ENCODE measurements around the gene MED6. TPM values are rescaled to one million over a fixed set of nuclear protein-coding genes. Genes with fewer than 3 reads are reported as not detected.

The MED6 gene
- total RNA-seq, 1 experiment from 2014 or later, result 49.9 TPM

- H3K4me3 ChIP-seq (ENCODE audit: low read length), result no peak overlapping the region
- H3K79me2 ChIP-seq (ENCODE audit: low read length), result peaks cover 74% of the 10 kb centered on the region
- peaks cover 17% of the 10 kb centered on the region; the same call in 1 of the 2 replicates for H4K20me1 ChIP-seq (ENCODE audit: insufficient read depth, low read depth, low read length)
- no peaks in the 10 kb centered on the region for H3K9me2 ChIP-seq (replicated peaks; ENCODE audit: insufficient read depth, low read length)
- H3K9ac ChIP-seq (ENCODE audit: low read length), result no peak overlapping the region
- DNase-seq, result no peak
- H3K27ac ChIP-seq (ENCODE audit: low read length), result no peak overlapping the region
- no peaks in the 10 kb centered on the region for H3K9me3 ChIP-seq (ENCODE audit: low read length)
- H3K27me3 ChIP-seq (ENCODE audit: low read length), result no peaks in the 10 kb centered on the region
- peaks cover 9% of the 10 kb centered on the region for H3K4me1 ChIP-seq (ENCODE audit: low read length)
- no peak overlapping the region for H3K4me2 ChIP-seq (ENCODE audit: low read depth, low read length, poor library complexity, severe bottlenecking)
- H3K36me3 ChIP-seq (ENCODE audit: insufficient read depth, low read length), result peaks cover 70% of the 10 kb centered on the region
- no peak overlapping the region for H2AFZ ChIP-seq (ENCODE audit: low read length)
Observed at GRCh38 chr14:70594461-70594860, 6.0 kb downstream of the MED6 start.

GRCh38 chr14:70585231-70585630 is 15.2 kb downstream of the MED6 start:
- Histone ChIP-seq H3K27ac (ENCODE audit: low read length) (no peak overlapping the region), H2AFZ (ENCODE audit: low read length) (no peak overlapping the region), H3K79me2 (ENCODE audit: low read length) (peaks cover 20% of the 10 kb centered on the region), H3K4me1 (ENCODE audit: low read length) (no peaks in the 10 kb centered on the region), H4K20me1 (ENCODE audit: insufficient read depth, low read depth, low read length) (no peaks in the 10 kb centered on the region), H3K36me3 (ENCODE audit: insufficient read depth, low read length) (peaks cover 65% of the 10 kb centered on the region), H3K4me2 (ENCODE audit: low read depth, low read length, poor library complexity, severe bottlenecking) (no peak overlapping the region), H3K9me2 (replicated peaks; ENCODE audit: insufficient read depth, low read length) (no peaks in the 10 kb centered on the region), H3K27me3 (ENCODE audit: low read length) (no peaks in the 10 kb centered on the region), H3K9ac (ENCODE audit: low read length) (no peak overlapping the region), H3K4me3 (ENCODE audit: low read length) (no peak overlapping the region), H3K9me3 (ENCODE audit: low read length) (no peaks in the 10 kb centered on the region)
- no peak for DNase-seq

GRCh38 chr14:70576891-70577290 is 23.6 kb downstream of the MED6 start:
- Histone ChIP-seq H3K4me3 (ENCODE audit: low read length) (no peak overlapping the region), H4K20me1 (ENCODE audit: insufficient read depth, low read depth, low read length) (no peaks in the 10 kb centered on the region), H3K27ac (ENCODE audit: low read length) (no peak overlapping the region), H3K79me2 (ENCODE audit: low read length) (peaks cover 23% of the 10 kb centered on the region), H3K27me3 (ENCODE audit: low read length) (no peaks in the 10 kb centered on the region), H2AFZ (ENCODE audit: low read length) (no peak overlapping the region), H3K4me2 (ENCODE audit: low read depth, low read length, poor library complexity, severe bottlenecking) (no peak overlapping the region), H3K9me2 (replicated peaks; ENCODE audit: insufficient read depth, low read length) (no peaks in the 10 kb centered on the region), H3K9me3 (ENCODE audit: low read length) (peaks cover 5% of the 10 kb centered on the region; the same call in 1 of the 2 replicates), H3K9ac (ENCODE audit: low read length) (no peak overlapping the region), H3K36me3 (ENCODE audit: insufficient read depth, low read length) (peaks cover 41% of the 10 kb centered on the region), H3K4me1 (ENCODE audit: low read length) (no peaks in the 10 kb centered on the region)
- no peak for DNase-seq

- Histone ChIP-seq H3K79me2 (ENCODE audit: low read length) (peaks cover 52% of the 10 kb centered on the region), H4K20me1 (ENCODE audit: insufficient read depth, low read depth, low read length) (no peaks in the 10 kb centered on the region), H3K9ac (ENCODE audit: low read length) (no peak overlapping the region), H3K36me3 (ENCODE audit: insufficient read depth, low read length) (peaks cover 18% of the 10 kb centered on the region; the same call in 1 of the 2 replicates), H3K27ac (ENCODE audit: low read length) (no peak overlapping the region), H3K4me2 (ENCODE audit: low read depth, low read length, poor library complexity, severe bottlenecking) (no peak overlapping the region), H3K27me3 (ENCODE audit: low read length) (no peaks in the 10 kb centered on the region), H3K9me3 (ENCODE audit: low read length) (peaks cover 5% of the 10 kb centered on the region; the same call in 1 of the 2 replicates), H3K9me2 (replicated peaks; ENCODE audit: insufficient read depth, low read length) (no peaks in the 10 kb centered on the region), H3K4me3 (ENCODE audit: low read length) (no peak overlapping the region), H2AFZ (ENCODE audit: low read length) (no peak overlapping the region), H3K4me1 (ENCODE audit: low read length) (no peaks in the 10 kb centered on the region)
- no peak for DNase-seq
Observed at GRCh38 chr14:70573050-70573449, 27.4 kb downstream of the MED6 start.

GRCh38 chr14:70571139-70571538 is 29.3 kb downstream of the MED6 start:
- peaks cover 55% of the 10 kb centered on the region for H3K79me2 ChIP-seq (ENCODE audit: low read length)
- no peaks in the 10 kb centered on the region for H3K9me2 ChIP-seq (replicated peaks; ENCODE audit: insufficient read depth, low read length)
- no peak for DNase-seq
- no peak overlapping the region for H3K4me3 ChIP-seq (ENCODE audit: low read length)
- no peak overlapping the region for H3K9ac ChIP-seq (ENCODE audit: low read length)
- no peaks in the 10 kb centered on the region for H4K20me1 ChIP-seq (ENCODE audit: insufficient read depth, low read depth, low read length)
- H3K27ac ChIP-seq (ENCODE audit: low read length), result no peak overlapping the region
- H3K27me3 ChIP-seq (ENCODE audit: low read length), result no peaks in the 10 kb centered on the region
- H3K36me3 ChIP-seq (ENCODE audit: insufficient read depth, low read length), result peaks cover 32% of the 10 kb centered on the region
- no peak overlapping the region for H2AFZ ChIP-seq (ENCODE audit: low read length)
- H3K9me3 ChIP-seq (ENCODE audit: low read length), result peaks cover 8% of the 10 kb centered on the region
- no peak overlapping the region for H3K4me2 ChIP-seq (ENCODE audit: low read depth, low read length, poor library complexity, severe bottlenecking)
- H3K4me1 ChIP-seq (ENCODE audit: low read length), result no peaks in the 10 kb centered on the region

GRCh38 chr14:70567791-70568190 is 32.7 kb downstream of the MED6 start:
- Histone ChIP-seq H3K79me2 (ENCODE audit: low read length) (peaks cover 46% of the 10 kb centered on the region), H3K4me2 (ENCODE audit: low read depth, low read length, poor library complexity, severe bottlenecking) (no peak overlapping the region), H3K9ac (ENCODE audit: low read length) (no peak overlapping the region), H3K27ac (ENCODE audit: low read length) (no peak overlapping the region), H4K20me1 (ENCODE audit: insufficient read depth, low read depth, low read length) (no peaks in the 10 kb centered on the region), H2AFZ (ENCODE audit: low read length) (no peak overlapping the region), H3K27me3 (ENCODE audit: low read length) (no peaks in the 10 kb centered on the region), H3K4me3 (ENCODE audit: low read length) (no peak overlapping the region), H3K9me2 (replicated peaks; ENCODE audit: insufficient read depth, low read length) (no peaks in the 10 kb centered on the region), H3K9me3 (ENCODE audit: low read length) (peaks cover 8% of the 10 kb centered on the region), H3K36me3 (ENCODE audit: insufficient read depth, low read length) (peaks cover 45% of the 10 kb centered on the region), H3K4me1 (ENCODE audit: low read length) (no peaks in the 10 kb centered on the region)
- DNase-seq, result peak; percentile 84

- Histone ChIP-seq H3K4me1 (ENCODE audit: low read length) (no peaks in the 10 kb centered on the region), H3K27me3 (ENCODE audit: low read length) (no peaks in the 10 kb centered on the region), H2AFZ (ENCODE audit: low read length) (no peak overlapping the region), H3K27ac (ENCODE audit: low read length) (no peak overlapping the region), H3K9me2 (replicated peaks; ENCODE audit: insufficient read depth, low read length) (no peaks in the 10 kb centered on the region), H3K9ac (ENCODE audit: low read length) (no peak overlapping the region), H3K36me3 (ENCODE audit: insufficient read depth, low read length) (peaks cover 55% of the 10 kb centered on the region), H4K20me1 (ENCODE audit: insufficient read depth, low read depth, low read length) (no peaks in the 10 kb centered on the region), H3K4me2 (ENCODE audit: low read depth, low read length, poor library complexity, severe bottlenecking) (no peak overlapping the region), H3K4me3 (ENCODE audit: low read length) (no peak overlapping the region), H3K79me2 (ENCODE audit: low read length) (peaks cover 12% of the 10 kb centered on the region; the same call in 1 of the 2 replicates), H3K9me3 (ENCODE audit: low read length) (peaks cover 14% of the 10 kb centered on the region)
- no peak for DNase-seq
Observed at GRCh38 chr14:70563869-70564268, 36.6 kb downstream of the MED6 start.

- Histone ChIP-seq H4K20me1 (ENCODE audit: insufficient read depth, low read depth, low read length) (no peaks in the 10 kb centered on the region), H3K4me3 (ENCODE audit: low read length) (no peak overlapping the region), H3K9me3 (ENCODE audit: low read length) (peaks cover 14% of the 10 kb centered on the region), H3K79me2 (ENCODE audit: low read length) (peaks cover 8% of the 10 kb centered on the region; the same call in 1 of the 2 replicates), H3K9me2 (replicated peaks; ENCODE audit: insufficient read depth, low read length) (no peaks in the 10 kb centered on the region), H2AFZ (ENCODE audit: low read length) (no peak overlapping the region), H3K4me2 (ENCODE audit: low read depth, low read length, poor library complexity, severe bottlenecking) (no peak overlapping the region), H3K9ac (ENCODE audit: low read length) (no peak overlapping the region), H3K27me3 (ENCODE audit: low read length) (no peaks in the 10 kb centered on the region), H3K27ac (ENCODE audit: low read length) (no peak overlapping the region), H3K4me1 (ENCODE audit: low read length) (no peaks in the 10 kb centered on the region), H3K36me3 (ENCODE audit: insufficient read depth, low read length) (peaks cover 55% of the 10 kb centered on the region)
- DNase-seq, result no peak
Observed at GRCh38 chr14:70563417-70563816, 37.0 kb downstream of the MED6 start.

GRCh38 chr14:70558356-70558755 is 42.1 kb downstream of the MED6 start:
- no peaks in the 10 kb centered on the region for H3K79me2 ChIP-seq (ENCODE audit: low read length)
- H3K9me2 ChIP-seq (replicated peaks; ENCODE audit: insufficient read depth, low read length), result no peaks in the 10 kb centered on the region
- no peak overlapping the region for H3K4me3 ChIP-seq (ENCODE audit: low read length)
- H3K4me1 ChIP-seq (ENCODE audit: low read length), result no peaks in the 10 kb centered on the region
- H4K20me1 ChIP-seq (ENCODE audit: insufficient read depth, low read depth, low read length), result no peaks in the 10 kb centered on the region
- H3K27ac ChIP-seq (ENCODE audit: low read length), result no peak overlapping the region
- H3K9ac ChIP-seq (ENCODE audit: low read length), result no peak overlapping the region
- H3K4me2 ChIP-seq (ENCODE audit: low read depth, low read length, poor library complexity, severe bottlenecking), result no peak overlapping the region
- no peaks in the 10 kb centered on the region for H3K27me3 ChIP-seq (ENCODE audit: low read length)
- no peak overlapping the region for H2AFZ ChIP-seq (ENCODE audit: low read length)
- H3K9me3 ChIP-seq (ENCODE audit: low read length), result peaks cover 9% of the 10 kb centered on the region
- DNase-seq, result no peak
- peaks cover 15% of the 10 kb centered on the region for H3K36me3 ChIP-seq (ENCODE audit: insufficient read depth, low read length)

Measured in Karpas-422 (cell line).